ENCODE results near the gene PLA2G2A.

The PLA2G2A gene

DNA sequence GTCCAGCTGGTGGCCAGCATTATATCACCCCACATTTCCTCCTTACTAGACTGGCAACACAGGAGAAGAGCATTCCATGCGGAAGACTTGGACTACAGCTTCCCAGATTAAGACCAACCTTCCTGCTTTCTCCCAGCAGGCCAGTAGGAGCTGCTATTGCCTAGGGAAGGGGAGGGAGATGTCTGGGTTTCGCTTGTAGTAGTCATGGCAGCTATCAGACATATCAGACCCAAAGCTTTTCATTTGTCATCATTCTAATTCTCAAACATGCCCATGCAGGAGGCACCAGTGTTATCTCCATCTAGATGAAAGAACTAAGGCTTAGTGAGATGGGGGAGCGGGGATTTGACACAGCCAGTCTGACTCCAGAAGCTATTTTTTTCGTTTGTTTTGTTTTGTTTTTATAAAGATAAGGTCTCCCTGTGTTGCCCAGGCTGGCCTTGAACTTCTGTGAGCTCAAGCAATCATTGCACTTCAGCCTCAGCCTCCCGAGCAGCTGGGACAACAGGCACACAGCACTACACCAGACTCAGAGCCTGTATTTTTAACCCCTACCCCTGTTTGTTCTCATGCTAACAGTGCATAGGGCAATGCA is 4.5 kb downstream of the PLA2G2A start:
- peak; percentile 1 for DNase-seq (ENCODE audit: low read depth, low spot score)

DNA sequence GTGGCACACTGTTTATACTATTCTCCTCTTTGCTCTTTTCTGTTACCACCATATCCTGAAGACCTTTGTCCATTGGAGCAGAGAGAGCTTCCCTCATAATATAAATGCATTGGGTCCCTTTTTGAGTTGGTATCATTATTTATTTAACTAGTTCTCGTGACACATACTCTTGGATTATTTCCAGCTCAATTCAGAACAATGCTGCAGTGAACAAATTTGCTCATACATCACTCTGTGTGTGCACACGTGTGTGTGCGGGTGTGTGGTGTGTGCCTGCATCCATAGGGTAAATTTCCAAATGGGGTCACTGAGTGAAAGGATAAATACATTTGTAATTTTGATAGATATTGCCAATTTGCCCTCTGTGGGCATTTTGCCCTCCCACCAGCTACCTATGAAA is 5.8 kb downstream of the PLA2G2A start:
- DNase-seq (ENCODE audit: low read depth, low spot score), result no peak

DNA sequence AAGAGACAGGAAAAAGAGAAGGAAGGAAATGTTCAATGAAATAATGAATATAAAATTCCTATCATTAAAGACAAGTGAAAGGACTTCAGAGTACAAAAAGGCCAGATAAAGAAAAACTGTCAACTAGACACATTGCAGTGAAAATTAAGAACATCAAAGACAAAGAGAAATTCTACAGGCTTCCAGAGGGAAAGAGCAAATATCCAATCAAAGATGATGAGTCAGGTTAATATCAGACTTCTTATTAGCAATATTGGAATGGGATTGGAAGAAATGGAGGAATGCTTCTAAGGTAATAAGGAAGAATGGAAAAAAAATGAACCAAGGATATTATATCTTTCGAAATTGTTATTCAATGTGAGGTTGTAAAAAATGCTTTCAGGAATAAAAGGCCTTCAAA is 7.8 kb downstream of the PLA2G2A start:
- DNase-seq (ENCODE audit: low read depth, low spot score), result no peak

DNA sequence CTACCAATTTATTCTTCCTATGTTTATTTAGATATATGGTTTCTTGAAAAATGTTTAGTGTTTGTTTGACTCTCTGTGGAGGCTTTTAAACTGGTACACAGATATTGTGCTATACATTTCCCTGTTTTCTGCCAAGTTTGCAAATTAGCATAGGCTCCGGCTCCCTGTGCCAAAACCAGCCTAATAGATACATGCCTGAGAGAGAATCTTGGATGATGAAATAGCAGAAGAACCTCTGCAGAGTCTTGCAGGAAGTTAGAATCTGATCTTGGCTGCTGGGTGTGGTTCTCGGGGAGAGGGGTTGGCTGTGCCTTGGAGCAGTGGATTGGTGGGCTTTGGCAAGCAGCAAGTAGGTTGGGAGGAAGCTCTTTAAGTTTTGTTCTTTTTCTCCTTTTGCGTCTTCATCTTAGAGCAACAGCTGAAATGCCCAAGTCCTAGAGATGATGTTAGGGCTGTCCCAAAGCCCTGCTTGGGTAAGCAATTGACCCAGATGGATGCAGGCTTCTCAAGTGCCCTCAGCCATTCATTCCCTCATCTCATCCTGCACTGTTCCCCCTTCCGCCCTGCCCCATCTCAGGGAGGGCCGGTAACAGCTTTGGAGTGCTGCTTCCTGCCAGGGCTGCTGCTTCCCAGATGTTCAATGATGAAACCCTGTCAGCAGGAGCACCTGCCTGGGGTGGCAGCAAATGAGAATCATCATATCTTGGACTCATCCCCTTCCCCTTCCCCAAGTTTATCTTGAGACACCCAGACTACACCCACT is 9.3 kb downstream of the PLA2G2A start:
- DNase-seq (ENCODE audit: low read depth, low spot score), result no peak

DNA sequence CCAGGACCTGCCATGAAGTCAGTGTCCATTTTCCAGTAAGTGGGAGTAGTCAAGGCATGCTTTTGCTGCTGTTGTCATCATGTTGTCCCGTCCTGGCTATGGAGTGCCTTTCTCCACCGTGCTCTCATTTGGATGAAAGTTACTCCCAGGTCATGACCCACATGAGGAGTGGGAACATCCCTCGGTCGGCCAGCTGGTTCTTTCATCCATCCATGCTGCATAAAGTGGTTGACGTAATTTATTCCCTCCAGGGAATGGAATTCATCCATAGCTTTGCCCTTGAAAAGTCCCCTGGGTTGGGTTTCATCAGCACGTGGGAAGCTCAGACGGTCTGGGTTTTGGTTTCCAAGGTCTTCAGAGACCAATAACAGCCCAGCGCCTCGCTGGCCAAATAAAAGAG is 11.6 kb downstream of the PLA2G2A start:
- DNase-seq (ENCODE audit: low read depth, low spot score), result no peak

DNA sequence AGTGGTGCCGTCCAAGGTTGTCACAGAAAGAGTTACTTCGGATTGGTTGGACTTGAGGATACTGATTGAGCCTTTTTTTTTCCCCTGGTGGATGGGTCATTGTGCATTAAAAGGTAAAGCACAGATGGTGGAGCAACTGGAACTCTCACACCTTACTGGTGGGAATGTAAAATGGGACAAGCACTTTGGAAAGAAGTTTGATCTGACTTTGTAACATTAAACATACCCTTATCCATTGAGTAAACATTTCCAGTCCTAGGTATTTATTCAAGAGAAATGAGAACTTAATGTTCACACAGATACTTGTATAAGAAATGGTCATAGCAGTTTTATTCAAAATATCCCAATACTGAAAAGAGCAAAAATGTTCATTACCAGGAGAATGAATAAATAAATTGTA is 14.9 kb downstream of the PLA2G2A start:
- DNase-seq (ENCODE audit: low read depth, low spot score), result no peak

DNA sequence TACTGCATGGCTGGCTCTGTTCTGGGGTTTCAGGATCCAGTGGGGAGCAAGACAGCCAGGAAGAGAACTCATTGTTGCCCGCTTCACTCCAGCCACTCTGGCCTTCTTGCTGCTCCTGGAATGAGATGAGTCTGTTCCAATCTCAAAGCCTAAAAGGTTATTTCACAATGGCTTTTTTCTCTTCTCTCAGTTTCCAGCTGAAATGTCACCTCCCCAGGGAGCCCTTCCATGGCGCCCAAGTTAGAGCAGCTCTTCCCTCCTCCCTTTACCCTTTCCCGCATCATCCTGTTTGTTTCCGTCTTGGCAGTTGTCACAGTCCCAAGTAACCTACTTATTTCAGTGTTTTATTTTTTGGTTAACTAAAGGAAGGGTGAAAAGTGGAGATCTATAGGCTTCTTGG is 15.8 kb downstream of the PLA2G2A start:
- no peak for DNase-seq (ENCODE audit: low read depth, low spot score)

DNA sequence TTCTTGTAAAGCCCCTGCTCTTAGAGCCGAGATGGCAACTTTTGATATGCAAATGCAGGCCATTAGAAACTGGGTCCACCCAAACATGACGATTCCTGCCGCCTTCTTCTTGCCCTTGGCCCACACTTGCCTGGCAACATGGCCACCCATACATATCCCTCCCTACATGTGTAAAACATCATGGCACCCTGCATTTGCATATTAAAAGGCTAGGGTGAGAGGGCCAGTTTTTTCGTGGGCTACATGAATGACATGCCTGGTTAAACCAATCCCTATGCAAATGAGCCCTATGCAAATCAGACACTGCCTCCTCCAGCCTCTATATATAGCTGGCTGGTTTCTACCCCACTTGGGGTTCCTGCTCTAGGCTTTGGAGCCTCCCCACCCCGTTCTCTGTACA is 18.8 kb downstream of the PLA2G2A start:
- DNase-seq (ENCODE audit: low read depth, low spot score), result no peak

DNA sequence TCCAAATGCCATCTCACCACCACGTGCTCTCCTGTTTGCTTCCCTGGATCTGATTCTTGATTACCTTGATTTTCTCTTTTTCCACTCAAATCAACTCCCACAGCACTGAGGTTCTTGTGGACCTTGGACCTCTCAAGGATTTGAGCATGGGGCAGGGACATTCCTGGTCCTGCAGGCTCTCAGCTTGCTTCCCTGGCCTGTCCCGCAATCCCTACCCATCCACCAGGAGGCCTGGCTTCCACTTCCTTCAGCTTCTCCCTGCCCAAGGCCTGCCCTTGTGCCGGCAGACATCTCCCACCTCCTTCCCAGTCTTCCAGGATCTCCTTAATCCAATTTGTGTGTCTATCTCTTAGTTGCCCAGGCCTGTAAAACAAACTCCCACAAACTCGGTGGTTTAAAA is 21.6 kb downstream of the PLA2G2A start:
- DNase-seq (ENCODE audit: low read depth, low spot score), result no peak

DNA sequence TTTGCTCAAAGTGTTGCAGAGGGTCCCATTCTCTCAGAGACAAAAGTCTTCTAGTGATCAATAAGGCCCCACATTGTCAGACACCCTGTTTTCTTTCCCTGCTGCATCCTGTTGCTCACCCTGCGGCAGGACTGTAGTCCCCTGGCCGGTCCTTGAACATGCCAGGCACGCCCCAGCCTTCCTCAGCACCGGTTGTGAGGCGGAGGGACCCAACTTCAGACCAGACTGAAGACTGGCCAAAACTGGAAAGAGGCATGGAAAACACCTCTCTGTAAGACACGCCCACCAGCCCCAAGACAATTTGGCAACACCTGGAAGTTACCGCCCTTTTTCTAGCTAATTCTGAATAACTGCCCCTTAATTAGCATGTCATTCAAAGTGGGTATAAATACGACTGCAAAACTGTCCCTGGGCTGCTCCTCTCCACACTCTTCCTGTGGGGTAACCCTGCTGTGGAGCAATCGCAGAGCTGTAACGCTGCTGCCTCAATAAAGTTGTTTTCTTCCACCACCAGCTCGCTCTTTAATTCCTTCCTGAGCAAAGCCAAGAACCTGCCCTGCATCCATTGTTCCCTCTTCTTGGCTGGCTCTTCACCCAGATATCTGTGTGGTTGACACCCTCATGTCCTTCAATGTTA is 23.8 kb downstream of the PLA2G2A start:
- no peak for DNase-seq (ENCODE audit: low read depth, low spot score)

DNA sequence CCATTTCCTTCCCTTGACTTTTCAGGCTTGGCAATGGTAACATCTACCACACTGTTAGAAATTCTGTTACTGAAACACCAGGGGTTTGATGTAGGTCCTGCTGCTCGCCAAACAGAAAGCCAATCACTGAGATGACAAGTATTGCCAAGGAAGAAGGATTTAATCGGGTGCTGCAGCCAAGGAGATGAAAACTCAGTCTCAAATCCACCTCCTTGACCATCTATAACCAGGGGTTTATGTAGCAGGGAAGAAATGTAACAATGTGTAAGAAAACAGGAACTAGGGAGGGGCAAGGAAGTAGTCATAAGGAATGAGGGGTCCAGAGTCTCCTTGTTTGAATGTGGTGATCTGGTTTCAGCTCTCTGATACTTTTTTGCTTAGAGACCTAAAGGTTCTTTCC is 25.4 kb downstream of the PLA2G2A start:
- no peak for DNase-seq (ENCODE audit: low read depth, low spot score)

DNA sequence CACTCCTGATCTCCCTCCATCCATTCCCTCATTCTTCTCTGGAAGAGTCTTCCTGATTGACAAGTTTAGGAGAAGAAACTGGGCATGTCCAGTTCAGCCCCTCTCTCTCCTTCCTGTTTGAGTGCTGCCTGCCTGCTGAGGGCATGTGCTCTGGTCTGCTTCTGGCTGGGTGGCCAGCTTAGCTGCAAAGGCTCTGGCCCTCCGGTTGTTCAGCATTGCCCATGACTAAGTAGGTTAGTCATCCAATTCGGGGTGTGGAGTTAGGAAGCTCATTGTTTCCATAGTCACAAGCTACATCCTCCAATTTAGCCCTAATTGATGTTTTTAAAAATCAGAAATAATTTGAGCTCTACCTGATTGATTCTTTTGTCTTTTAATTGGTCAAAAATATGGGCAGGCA is 30.4 kb downstream of the PLA2G2A start:
- DNase-seq (ENCODE audit: low read depth, low spot score), result no peak

DNA sequence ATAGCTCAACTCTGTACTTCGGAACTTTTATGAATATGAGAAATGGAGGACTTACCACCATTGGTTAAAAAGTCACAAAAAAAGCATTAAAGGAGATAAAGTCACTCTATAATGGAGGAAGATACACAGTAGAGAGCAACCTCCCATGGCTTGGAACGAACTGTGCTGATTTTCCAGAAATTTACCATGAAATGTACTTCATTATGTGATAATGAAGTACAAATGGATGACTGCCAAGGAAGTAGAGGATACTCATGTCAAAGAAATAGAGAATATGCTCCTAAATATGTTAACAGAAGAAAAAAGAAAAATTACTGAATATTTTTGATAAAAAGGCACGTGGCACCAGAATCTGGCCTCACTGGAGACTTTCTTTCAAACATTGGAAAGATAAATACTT is 32.4 kb downstream of the PLA2G2A start:
- DNase-seq (ENCODE audit: low read depth, low spot score), result no peak

DNA sequence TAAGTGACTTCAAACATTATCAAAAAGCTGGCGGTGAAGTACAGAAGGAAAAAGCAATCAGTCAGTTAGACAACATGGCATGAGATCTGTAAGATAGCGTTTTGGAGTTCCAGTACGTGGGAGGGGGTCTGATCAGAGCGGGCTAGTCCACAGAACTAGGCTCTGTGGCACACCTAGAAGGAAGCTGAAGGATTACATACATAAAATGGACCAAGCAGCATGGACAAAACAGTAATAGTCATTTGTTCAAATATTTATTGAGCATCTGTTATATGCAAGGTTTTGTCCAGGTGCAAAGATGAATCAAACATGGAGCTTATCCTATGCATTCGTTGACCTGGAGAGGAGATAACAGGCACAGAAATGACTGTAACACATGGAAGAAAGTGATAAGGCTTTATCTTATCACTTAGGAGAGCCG is 33.1 kb downstream of the PLA2G2A start:
- no peak for DNase-seq (ENCODE audit: low read depth, low spot score)

DNA sequence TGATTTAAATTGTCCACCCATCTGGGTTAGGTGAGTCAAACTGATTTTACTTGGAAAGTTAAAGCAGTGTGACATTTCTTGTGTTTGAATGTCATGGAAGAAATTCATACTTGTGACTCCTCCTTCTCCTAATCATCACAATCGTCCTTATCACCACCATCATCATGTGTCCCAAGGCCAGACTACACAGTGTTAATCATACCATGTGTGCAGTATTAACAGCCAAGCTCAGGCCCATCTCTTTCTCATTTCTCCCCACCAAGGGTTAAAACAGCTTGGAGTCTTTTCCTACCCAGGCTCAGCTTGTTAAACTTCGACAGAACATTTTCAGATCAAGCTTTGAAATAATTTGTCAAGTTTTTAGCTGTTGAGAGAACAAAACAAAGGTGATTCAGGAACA is 33.5 kb downstream of the PLA2G2A start:
- no peak for DNase-seq (ENCODE audit: low read depth, low spot score)

DNA sequence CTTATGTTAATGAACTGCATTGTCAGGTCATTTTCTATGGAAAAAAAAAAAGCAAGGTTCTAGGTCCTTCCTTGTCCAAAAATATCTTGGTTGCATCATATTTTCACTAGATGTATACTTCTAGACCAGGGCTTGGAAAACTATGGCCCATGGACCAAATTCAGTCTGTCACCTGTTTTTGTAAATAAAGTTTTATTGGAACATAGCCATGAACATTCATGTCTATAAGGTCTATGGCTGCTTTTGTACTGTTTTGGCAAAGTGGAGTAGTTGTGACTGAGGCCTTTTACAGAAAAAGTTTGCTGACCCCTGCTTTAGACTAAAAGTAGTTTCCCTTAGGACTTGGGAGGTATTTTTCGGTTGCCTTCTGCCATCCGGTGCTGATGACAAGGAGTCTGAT is 36.8 kb downstream of the PLA2G2A start:
- DNase-seq (ENCODE audit: low read depth, low spot score), result no peak

DNA sequence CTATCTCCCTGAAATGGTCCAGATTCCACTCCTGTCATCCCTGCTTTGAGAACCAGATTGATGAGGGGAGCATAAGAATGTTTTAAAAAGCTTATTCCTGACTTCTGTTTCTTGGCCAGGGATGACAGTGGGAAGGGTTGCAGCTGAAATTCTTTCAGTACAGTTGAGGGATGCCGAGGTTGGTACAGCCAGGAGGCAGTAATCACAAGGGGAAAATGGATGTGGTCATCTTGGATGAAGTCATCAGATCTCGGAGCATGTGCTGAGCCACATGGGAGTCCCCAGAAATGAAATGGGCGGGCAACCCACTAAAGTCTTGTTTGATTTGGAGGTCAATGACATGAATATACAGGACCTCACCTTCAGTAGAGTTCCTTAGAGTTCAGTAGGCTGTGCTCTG is 37.3 kb downstream of the PLA2G2A start:
- DNase-seq (ENCODE audit: low read depth, low spot score), result no peak

DNA sequence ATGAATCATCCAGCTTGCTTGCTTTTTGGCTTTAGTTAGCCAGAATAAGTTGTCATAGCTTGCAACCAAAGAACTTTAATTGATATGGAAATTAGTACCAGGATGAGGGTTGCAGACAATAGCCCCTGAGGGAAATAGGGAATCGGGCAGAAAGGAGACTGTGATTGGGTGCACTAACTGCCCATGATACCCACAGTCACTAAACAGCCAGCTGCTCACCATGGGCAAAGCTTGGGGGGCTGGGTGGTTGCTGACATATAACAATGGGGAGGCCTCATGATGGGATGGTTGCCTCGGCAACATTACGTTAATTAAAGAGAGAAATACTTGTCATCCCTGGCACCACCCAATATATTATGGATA is 38.2 kb downstream of the PLA2G2A start:
- DNase-seq (ENCODE audit: low read depth, low spot score), result no peak

DNA sequence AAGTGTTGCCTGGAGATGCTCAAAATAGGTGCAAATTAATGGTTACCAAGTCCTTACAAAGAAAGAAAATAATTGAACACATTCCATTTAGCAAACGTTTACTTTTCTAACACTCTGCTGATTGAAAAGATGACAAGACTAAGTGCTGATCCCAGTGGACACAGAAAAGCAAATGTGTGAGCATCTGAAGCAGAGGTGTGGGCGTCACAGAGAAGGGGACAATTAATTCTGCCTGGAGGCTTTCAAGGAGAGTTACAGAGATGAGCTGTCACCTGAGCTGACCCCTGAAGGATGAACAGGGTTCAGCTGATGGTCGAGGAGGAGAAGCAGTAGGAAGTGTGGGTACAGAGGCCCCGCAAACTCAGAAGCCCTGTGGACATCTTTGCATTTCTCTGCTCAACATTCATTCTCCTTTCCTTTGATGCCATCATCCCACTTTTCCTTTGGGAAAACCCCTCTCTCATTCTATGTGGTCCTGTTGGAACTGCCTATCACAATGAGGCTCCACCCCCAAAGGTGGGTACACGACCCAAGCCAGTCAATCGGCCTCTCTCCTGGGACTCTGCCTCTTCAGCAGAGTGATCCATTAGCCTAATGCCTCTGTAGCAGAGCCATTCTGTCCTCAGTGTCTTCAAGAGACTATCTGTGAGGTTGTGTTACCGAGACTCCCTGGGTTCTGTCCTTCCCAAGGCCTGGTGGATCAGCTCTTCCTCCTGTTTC is 38.8 kb downstream of the PLA2G2A start:
- no peak for DNase-seq (ENCODE audit: low read depth, low spot score)

DNA sequence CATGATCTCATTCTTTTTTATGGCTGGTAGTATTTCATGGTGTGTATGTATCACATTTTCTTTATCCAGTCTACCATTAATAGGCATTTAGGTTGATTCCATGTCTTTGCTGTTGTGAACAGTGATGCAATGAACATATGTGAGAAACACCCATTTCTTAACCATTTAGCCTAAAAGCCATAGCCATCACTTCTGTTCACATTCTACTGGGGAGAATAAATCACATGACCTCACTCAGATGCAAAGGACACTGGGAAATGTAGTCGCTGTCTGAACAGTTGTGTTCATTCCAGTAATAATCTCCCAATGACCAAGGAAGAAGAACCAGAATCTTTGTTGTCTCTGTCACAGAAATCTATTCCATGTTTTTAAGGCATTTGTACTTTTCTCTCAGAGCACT is 40.9 kb downstream of the PLA2G2A start:
- DNase-seq (ENCODE audit: low read depth, low spot score), result no peak

DNA sequence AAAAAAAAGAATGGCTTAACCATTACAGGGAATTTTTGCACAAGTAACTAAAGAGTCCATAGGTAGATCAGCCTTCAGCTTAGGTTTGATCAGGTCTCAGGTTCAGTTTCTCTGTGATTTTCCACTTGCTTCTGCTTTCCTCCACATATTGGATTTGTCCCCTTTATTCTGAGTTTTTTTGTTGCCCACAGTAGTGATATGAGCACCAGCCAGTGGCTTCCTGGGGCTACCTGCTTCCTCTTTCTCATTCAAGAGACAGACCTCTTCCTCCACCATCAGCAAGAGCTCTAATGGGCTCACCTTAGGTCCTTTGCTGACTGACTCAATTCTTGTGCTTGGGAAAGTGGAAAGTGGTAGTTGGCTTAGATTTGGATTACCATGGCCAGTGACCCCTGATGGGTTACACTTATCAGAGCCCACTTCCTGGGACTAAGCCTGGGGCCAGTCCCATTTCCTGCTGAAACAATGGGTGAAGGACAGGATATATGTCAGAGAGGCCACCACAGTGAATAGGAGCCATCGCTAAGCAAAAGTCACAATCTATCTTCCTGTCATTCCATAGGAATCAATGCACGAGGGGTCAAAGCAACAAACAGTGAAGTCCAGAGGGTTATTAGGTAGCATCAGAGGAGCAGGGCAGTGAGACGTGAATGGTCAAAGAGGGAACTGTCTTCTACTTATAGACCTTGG is 43.2 kb downstream of the PLA2G2A start:
- DNase-seq (ENCODE audit: low read depth, low spot score), result no peak

DNA sequence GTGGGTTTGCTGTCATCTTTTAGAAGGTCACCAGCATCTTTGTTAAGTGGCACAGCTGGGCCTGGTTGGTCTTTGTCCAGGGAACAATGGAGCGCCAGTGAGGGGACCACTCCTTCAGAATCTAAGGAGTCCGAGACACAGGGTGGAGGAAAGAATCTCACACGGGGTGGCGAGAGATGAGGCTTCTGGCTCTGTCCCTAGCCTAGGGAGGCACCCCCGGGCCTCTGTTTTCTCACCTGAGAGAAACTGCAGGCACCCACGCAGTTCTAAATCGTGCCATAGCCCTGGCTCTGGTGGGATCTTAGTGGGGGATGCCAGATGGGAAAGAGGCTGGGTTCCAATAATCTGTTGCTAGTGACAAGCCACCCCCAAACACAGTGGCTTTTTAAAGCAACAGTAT is 45.1 kb downstream of the PLA2G2A start:
- no peak for DNase-seq (ENCODE audit: low read depth, low spot score)

All from smooth muscle cell of the brain vasculature (primary cell).